Suprapubic skin (tissue), 4 donors: Measurements from ENCODE around the gene NRP2. TPM values are rescaled to one million over a fixed set of nuclear protein-coding genes. Genes with fewer than 3 reads are reported as not detected.

Experiments used
- DNase-seq, 2 donors: peaks; one replicate each; pipeline ENCODE4 v3.0.0-alpha.2; 2019; ENCODE audit warnings: low spot score in 2 of 2
- H3K27ac ChIP-seq: fragments of 200-600 bp; sonication (generic); one replicate; pipeline ENCODE4 v1.5.1; 2019
- H3K27me3 ChIP-seq: fragments of 200-600 bp; sonication (generic); one replicate; pipeline ENCODE4 v1.5.1; 2019
- H3K36me3 ChIP-seq: fragments of 200-600 bp; sonication (generic); one replicate; pipeline ENCODE4 v1.5.1; 2019
- H3K4me1 ChIP-seq: fragments of 200-600 bp; sonication (generic); one replicate; pipeline ENCODE4 v1.5.1; 2019
- H3K4me3 ChIP-seq: fragments of 200-600 bp; sonication (generic); one replicate; pipeline ENCODE4 v1.5.1; 2019; ENCODE audit warnings: mild to moderate bottlenecking
- H3K9me3 ChIP-seq: fragments of 200-600 bp; sonication (generic); one replicate; pipeline ENCODE4 v1.5.1; 2019
- CTCF ChIP-seq, 2 donors: fragments of 200-600 bp in 1 of 2; fragments of 450-650 bp in 1 of 2; sonication (generic) in 1 of 2; IDR thresholded peaks; one replicate each; pipeline ENCODE4 v1.5.1; 2016 to 2019; ENCODE audit warnings: antibody characterized with exemption in 2 of 2, mild to moderate bottlenecking in 1 of 2, moderate library complexity in 1 of 2
- EP300 ChIP-seq: sonication (generic); formaldehyde crosslinking; IDR thresholded peaks from one replicate; pipeline ENCODE4 v1.6.1; 2017; ENCODE audit warnings: antibody characterized with exemption
- POLR2A ChIP-seq, 2 donors: fragments of 450-650 bp; IDR thresholded peaks; one replicate each; pipeline ENCODE4 v1.6.1; 2017; ENCODE audit warnings: antibody characterized with exemption in 2 of 2, mild to moderate bottlenecking in 2 of 2, moderate library complexity in 2 of 2
- POLR2AphosphoS5 ChIP-seq, 3 donors: sonication (generic); formaldehyde crosslinking; IDR thresholded peaks; one replicate each; pipeline ENCODE4 v1.6.1; 2017; ENCODE audit warnings: antibody characterized with exemption in 3 of 3
- WGBS: methylation state at CpG from one replicate; pipeline ENCODE4 v1.1.5; 2018; 5-methylcytosine and 5-hydroxymethylcytosine counted together
- total RNA-seq, 4 donors: library from RNA; depleted of rRNA; stranded (reverse); fragments of >200 nt; gene quantifications; one replicate each; pipeline ENCODE4 v1.1.0, GENCODE V29; 2016

The NRP2 gene
- total RNA-seq, 4 donors from 2014 or later, result 3.4 to 8.9 (median 6.6) TPM

DNA sequence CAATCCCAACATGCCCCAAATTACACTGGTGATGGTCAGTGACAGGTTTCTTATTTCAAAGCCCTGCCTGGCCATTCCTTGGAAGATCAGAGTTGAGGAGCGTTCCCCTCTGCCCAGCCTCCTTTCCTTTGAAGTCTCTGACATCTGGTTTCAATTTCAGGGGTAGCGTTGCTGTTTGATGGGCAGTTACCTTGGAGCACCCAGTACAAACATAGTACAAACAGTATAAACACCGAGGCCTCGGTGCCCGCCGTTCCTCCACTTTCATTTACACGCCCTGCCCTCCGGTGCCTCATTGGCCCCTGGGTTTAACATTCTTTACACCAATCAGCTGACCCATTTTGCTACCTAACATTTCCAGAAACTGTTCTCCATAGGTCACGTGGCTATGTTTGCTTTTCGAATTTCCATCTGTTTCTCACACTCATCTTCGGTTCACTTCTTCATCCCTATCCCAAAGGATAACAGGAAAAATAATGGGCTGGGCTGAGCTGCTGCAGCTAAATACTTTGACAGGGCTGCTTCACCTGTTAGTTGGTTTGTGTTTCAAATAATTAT lies 65.6 kb downstream of the NRP2 start:
- TF ChIP-seq POLR2A (IDR thresholded peaks at IDR 0.05) (no peak), POLR2AphosphoS5 (IDR thresholded peaks at IDR 0.05) (no peak), CTCF (IDR thresholded peaks at IDR 0.05) (no peak), EP300 (no peak)
- no peak overlapping the region for H3K27ac ChIP-seq
- 83% methylated on average over 11 of the region's 11 CpGs for WGBS
- peaks cover 13% of the 10 kb centered on the region for H3K36me3 ChIP-seq
- H3K4me1 ChIP-seq, result peaks cover 12% of the 10 kb centered on the region
- no peaks in the 10 kb centered on the region for H3K9me3 ChIP-seq
- DNase-seq, result no peak
- no peak overlapping the region for H3K4me3 ChIP-seq
- H3K27me3 ChIP-seq, result no peaks in the 10 kb centered on the region

- Histone ChIP-seq H3K27me3 (no peaks in the 10 kb centered on the region), H3K27ac (no peak overlapping the region), H3K9me3 (no peaks in the 10 kb centered on the region), H3K4me1 (peaks cover 12% of the 10 kb centered on the region), H3K36me3 (peaks cover 8% of the 10 kb centered on the region), H3K4me3 (no peak overlapping the region)
- no peak for DNase-seq
- no peak for TF ChIP-seq POLR2A (IDR thresholded peaks at IDR 0.05)
- no peak for TF ChIP-seq EP300
- no peak for TF ChIP-seq CTCF (IDR thresholded peaks at IDR 0.05)
- no peak for TF ChIP-seq POLR2AphosphoS5 (IDR thresholded peaks at IDR 0.05)
- 79% methylated on average over 2 of the region's 2 CpGs for WGBS
These were observed 66.3 kb downstream of the NRP2 start for GRCh38 chr2:205748639-205749038.

DNA sequence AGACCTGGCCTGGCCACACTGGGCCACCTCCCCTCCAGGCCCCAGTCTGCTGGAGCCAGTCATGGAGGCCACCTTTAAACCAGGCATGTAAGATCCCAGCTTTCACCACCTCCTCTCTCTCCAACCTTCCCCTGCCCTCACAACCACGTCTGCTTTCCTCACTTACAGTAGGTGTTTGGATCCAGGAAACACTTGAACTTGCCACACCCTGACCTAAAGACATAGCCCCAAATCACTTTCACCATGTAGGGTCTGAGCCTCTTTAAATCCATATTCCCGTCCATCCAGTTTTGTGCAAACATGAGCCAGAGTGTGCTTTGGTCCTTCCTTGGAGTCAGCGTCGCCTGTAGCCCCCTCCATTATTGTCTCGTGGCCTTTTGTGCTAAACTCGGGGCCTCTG lies 66.8 kb downstream of the NRP2 start:
- TF ChIP-seq POLR2A (IDR thresholded peaks at IDR 0.05) (no peak), CTCF (IDR thresholded peaks at IDR 0.05) (no peak), EP300 (no peak), POLR2AphosphoS5 (IDR thresholded peaks at IDR 0.05) (no peak)
- H3K9me3 ChIP-seq, result no peaks in the 10 kb centered on the region
- peaks cover 6% of the 10 kb centered on the region for H3K36me3 ChIP-seq
- peaks cover 13% of the 10 kb centered on the region for H3K4me1 ChIP-seq
- H3K4me3 ChIP-seq, result no peak overlapping the region
- no peaks in the 10 kb centered on the region for H3K27me3 ChIP-seq
- DNase-seq, result no peak
- WGBS, result 83% methylated on average over 6 of the region's 6 CpGs
- no peak overlapping the region for H3K27ac ChIP-seq

DNA sequence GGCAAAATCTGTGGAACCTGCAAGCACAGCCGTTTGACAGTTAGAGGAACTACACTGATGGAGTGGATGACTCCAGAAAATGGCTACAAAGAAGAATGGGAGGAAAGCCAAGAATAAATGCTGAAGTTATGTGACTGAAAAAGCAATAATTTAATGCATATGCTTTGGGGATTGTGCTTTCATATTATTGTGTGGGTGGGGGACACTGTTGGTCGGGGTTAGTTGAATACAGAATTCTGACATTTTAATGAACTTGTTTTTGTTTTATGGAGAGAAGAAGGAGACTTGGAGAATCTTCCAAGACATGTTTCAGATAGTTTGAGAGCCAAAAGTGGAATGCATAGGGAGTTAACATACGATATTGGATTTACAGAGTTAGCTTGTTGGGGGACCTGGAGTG lies 68.5 kb downstream of the NRP2 start:
- H3K27ac ChIP-seq, result no peak overlapping the region
- no peak for TF ChIP-seq EP300
- TF ChIP-seq POLR2A (IDR thresholded peaks at IDR 0.05), result no peak
- no peak for TF ChIP-seq CTCF (IDR thresholded peaks at IDR 0.05)
- TF ChIP-seq POLR2AphosphoS5 (IDR thresholded peaks at IDR 0.05), result no peak
- no peaks in the 10 kb centered on the region for H3K27me3 ChIP-seq
- H3K4me1 ChIP-seq, result peaks cover 24% of the 10 kb centered on the region
- 79% methylated on average over 3 of the region's 3 CpGs for WGBS
- no peak overlapping the region for H3K4me3 ChIP-seq
- no peaks in the 10 kb centered on the region for H3K9me3 ChIP-seq
- no peak for DNase-seq
- no peaks in the 10 kb centered on the region for H3K36me3 ChIP-seq

- Histone ChIP-seq H3K36me3 (no peaks in the 10 kb centered on the region), H3K4me3 (no peak overlapping the region), H3K27me3 (no peaks in the 10 kb centered on the region), H3K27ac (no peak overlapping the region), H3K9me3 (no peaks in the 10 kb centered on the region), H3K4me1 (peaks cover 20% of the 10 kb centered on the region)
- DNase-seq, result no peak
- 63% methylated on average over 5 of the region's 5 CpGs for WGBS
- TF ChIP-seq POLR2AphosphoS5 (IDR thresholded peaks at IDR 0.05) (no peak), CTCF (IDR thresholded peaks at IDR 0.05) (no peak), POLR2A (IDR thresholded peaks at IDR 0.05) (no peak), EP300 (no peak)
These were observed 69.3 kb downstream of the NRP2 start for GRCh38 chr2:205751569-205752031.
